Panc1 (cell line): ENCODE data around the gene CAST. TPM values are rescaled to one million over a fixed set of nuclear protein-coding genes. Genes with fewer than 3 reads are reported as not detected.

Source experiments
- ATAC-seq: fragments of 200-7000 bp; cut with Tn5 transposase; 2 replicates; pipeline ENCODE4 v1.9.1; 2020; ENCODE audit warnings: mild to moderate bottlenecking, moderate library complexity
- BruUV-seq: library from RNA; stranded (reverse); fragments of 400-500 nt; replicated peaks from 2 replicates; lab custom pipeline; 2021; lab: Mats Ljungman, UMichigan
- CTCF ChIA-PET: fragments of 300-600 bp; sonication (Branson Sonifier 250); formaldehyde crosslinking; loops from one replicate; lab custom pipeline; 2022; ENCODE audit warnings: antibody characterized with exemption; lab: Charles Lee
- POLR2A ChIA-PET: fragments of 300-600 bp; sonication (Branson Sonifier 250); formaldehyde crosslinking; loops from one replicate; lab custom pipeline; 2022; ENCODE audit warnings: antibody characterized with exemption; lab: Charles Lee
- DNase-seq: peaks from one replicate; pipeline ENCODE4 v3.0.0-alpha.2; 2010; ENCODE audit warnings: low read depth, low spot score
- H3K27ac ChIP-seq: 2 replicates; pipeline ENCODE4 v1.5.1; 2011; ENCODE audit warnings: mild to moderate bottlenecking, low read length, inconsistent platforms
- H3K27me3 ChIP-seq: fragments of 200-500 bp; sonication (Bioruptor generic); 2 replicates; pipeline ENCODE4 v1.6.0; 2014; ENCODE audit warnings: low read length, inconsistent platforms; ENCODE audit not compliant: control insufficient read depth, insufficient read depth
- H3K36me3 ChIP-seq: fragments of 200-500 bp; sonication (Bioruptor generic); 2 replicates; pipeline ENCODE4 v1.5.1; 2014; ENCODE audit warnings: inconsistent platforms, mild to moderate bottlenecking, low read length, moderate library complexity; ENCODE audit not compliant: control insufficient read depth, insufficient read depth
- H3K4me1 ChIP-seq: 2 replicates; pipeline ENCODE4 v1.5.1; 2011; ENCODE audit warnings: inconsistent platforms, mild to moderate bottlenecking, low read length, moderate library complexity; ENCODE audit not compliant: control insufficient read depth, insufficient read depth
- H3K4me3 ChIP-seq, 2 experiments: 2 replicates each; pipeline ENCODE4 v1.5.1; 2011 to 2012; ENCODE audit warnings: low read depth in 2 of 2, low read length in 2 of 2, mild to moderate bottlenecking in 2 of 2, inconsistent platforms in 1 of 2, moderate library complexity in 1 of 2
- H3K9me3 ChIP-seq: fragments of 200-500 bp; sonication (Bioruptor generic); 2 replicates; pipeline ENCODE4 v1.5.1; 2014; ENCODE audit warnings: low read depth, mild to moderate bottlenecking, inconsistent platforms, low read length, moderate library complexity; ENCODE audit not compliant: control insufficient read depth, insufficient read depth
- POLR2AphosphoS5 ChIP-seq: IDR thresholded peaks from 2 replicates; pipeline ENCODE4 v1.6.1; 2012; ENCODE audit warnings: mild to moderate bottlenecking, low read depth, low read length, moderate library complexity
- SIN3A ChIP-seq: IDR thresholded peaks from 2 replicates; pipeline ENCODE4 v1.6.1; 2012; ENCODE audit warnings: low read depth, mild to moderate bottlenecking, low read length, moderate library complexity, borderline replicate concordance; ENCODE audit not compliant: insufficient read depth
- TCF7L2 ChIP-seq: IDR thresholded peaks from 2 replicates; pipeline ENCODE4 v1.6.1; 2011; ENCODE audit warnings: mild to moderate bottlenecking, low read depth, low read length, inconsistent platforms
- in situ Hi-C: cut with HindIII; loops from 2 replicates; pipeline ENCODE4 v1.10.0; 2016; ENCODE audit warnings: low sequenced_read_pairs, low pct_unique_long_range_greater_than_20kb
- intact Hi-C: fragments of 100-400 bp; cut with micrococcal nuclease; formaldehyde crosslinking; loops from one replicate; pipeline ENCODE4 v1.10.0; 2022; ENCODE audit not compliant: unreplicated experiment
- total RNA-seq: library from RNA; stranded (reverse); gene quantifications from one replicate; pipeline ENCODE4 v1.2.1, GENCODE V29; 2021; ENCODE audit not compliant: unreplicated experiment
- TF ChIP-seq, protein P1 (sequence below), 2 experiments: IDR thresholded peaks; 2 replicates each; pipeline ENCODE4 v1.6.1; 2011 to 2012; ENCODE audit warnings: low read depth in 2 of 2, control low read depth in 1 of 2, low read length in 1 of 2, mild to moderate bottlenecking in 1 of 2, moderate library complexity in 1 of 2; ENCODE audit not compliant: insufficient read depth in 1 of 2
- TF ChIP-seq, protein P2 (sequence below): fragments of 450-650 bp; IDR thresholded peaks from 2 replicates; pipeline ENCODE4 v1.5.1; 2017; ENCODE audit warnings: mild to moderate bottlenecking

Gene CAST
- total RNA-seq, 1 experiment from 2014 or later = 212 TPM

- no TSS peak for BruUV-seq
- in situ Hi-C loops = no loop called here
- Histone ChIP-seq H3K36me3 (no peaks in the 10 kb centered on the region), H3K4me1 (peaks cover 6% of the 10 kb centered on the region; the same call in 1 of the 2 replicates), H3K4me3 (no peak overlapping the region), H3K27me3 (no peaks in the 10 kb centered on the region), H3K9me3 (no peaks in the 10 kb centered on the region), H3K27ac (peak overlapping the region; percentile 64; the same call in 1 of the 2 replicates)
- POLR2A ChIA-PET = no interaction called here
- peak; percentile 60 for DNase-seq
- CTCF ChIA-PET = no interaction called here
- intact Hi-C loops = no loop called here
- no peak for TF ChIP-seq TCF7L2
- no peak for TF ChIP-seq SIN3A
- TF ChIP-seq, protein P1, sequence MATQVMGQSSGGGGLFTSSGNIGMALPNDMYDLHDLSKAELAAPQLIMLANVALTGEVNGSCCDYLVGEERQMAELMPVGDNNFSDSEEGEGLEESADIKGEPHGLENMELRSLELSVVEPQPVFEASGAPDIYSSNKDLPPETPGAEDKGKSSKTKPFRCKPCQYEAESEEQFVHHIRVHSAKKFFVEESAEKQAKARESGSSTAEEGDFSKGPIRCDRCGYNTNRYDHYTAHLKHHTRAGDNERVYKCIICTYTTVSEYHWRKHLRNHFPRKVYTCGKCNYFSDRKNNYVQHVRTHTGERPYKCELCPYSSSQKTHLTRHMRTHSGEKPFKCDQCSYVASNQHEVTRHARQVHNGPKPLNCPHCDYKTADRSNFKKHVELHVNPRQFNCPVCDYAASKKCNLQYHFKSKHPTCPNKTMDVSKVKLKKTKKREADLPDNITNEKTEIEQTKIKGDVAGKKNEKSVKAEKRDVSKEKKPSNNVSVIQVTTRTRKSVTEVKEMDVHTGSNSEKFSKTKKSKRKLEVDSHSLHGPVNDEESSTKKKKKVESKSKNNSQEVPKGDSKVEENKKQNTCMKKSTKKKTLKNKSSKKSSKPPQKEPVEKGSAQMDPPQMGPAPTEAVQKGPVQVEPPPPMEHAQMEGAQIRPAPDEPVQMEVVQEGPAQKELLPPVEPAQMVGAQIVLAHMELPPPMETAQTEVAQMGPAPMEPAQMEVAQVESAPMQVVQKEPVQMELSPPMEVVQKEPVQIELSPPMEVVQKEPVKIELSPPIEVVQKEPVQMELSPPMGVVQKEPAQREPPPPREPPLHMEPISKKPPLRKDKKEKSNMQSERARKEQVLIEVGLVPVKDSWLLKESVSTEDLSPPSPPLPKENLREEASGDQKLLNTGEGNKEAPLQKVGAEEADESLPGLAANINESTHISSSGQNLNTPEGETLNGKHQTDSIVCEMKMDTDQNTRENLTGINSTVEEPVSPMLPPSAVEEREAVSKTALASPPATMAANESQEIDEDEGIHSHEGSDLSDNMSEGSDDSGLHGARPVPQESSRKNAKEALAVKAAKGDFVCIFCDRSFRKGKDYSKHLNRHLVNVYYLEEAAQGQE (IDR thresholded peaks at IDR 0.05; ENCODE audit: insufficient read depth in 1 of 2, low read depth in 2 of 2, low read length in 1 of 2) = no peak
- TF ChIP-seq, protein P2, sequence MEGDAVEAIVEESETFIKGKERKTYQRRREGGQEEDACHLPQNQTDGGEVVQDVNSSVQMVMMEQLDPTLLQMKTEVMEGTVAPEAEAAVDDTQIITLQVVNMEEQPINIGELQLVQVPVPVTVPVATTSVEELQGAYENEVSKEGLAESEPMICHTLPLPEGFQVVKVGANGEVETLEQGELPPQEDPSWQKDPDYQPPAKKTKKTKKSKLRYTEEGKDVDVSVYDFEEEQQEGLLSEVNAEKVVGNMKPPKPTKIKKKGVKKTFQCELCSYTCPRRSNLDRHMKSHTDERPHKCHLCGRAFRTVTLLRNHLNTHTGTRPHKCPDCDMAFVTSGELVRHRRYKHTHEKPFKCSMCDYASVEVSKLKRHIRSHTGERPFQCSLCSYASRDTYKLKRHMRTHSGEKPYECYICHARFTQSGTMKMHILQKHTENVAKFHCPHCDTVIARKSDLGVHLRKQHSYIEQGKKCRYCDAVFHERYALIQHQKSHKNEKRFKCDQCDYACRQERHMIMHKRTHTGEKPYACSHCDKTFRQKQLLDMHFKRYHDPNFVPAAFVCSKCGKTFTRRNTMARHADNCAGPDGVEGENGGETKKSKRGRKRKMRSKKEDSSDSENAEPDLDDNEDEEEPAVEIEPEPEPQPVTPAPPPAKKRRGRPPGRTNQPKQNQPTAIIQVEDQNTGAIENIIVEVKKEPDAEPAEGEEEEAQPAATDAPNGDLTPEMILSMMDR = no peak
- TF ChIP-seq POLR2AphosphoS5 = no peak
- 0 out of 2 replicates have a peak, but pooled peaks have one; percentile 61 for ATAC-seq
Measured at GRCh38 chr5:96714951-96715451, 52.8 kb downstream of the CAST start.

GRCh38 chr5:96716007-96716406 lies 53.8 kb downstream of the CAST start:
- in situ Hi-C loops = no loop called here
- TF ChIP-seq SIN3A = no peak
- no peak for TF ChIP-seq TCF7L2
- TF ChIP-seq, protein P1 (IDR thresholded peaks at IDR 0.05; ENCODE audit: insufficient read depth in 1 of 2, low read depth in 2 of 2, low read length in 1 of 2) = no peak
- TF ChIP-seq, protein P2 = no peak
- TF ChIP-seq POLR2AphosphoS5 = no peak
- Histone ChIP-seq H3K27me3 (no peaks in the 10 kb centered on the region), H3K27ac (no peak overlapping the region), H3K9me3 (no peaks in the 10 kb centered on the region), H3K36me3 (no peaks in the 10 kb centered on the region), H3K4me3 (no peak overlapping the region), H3K4me1 (peaks cover 6% of the 10 kb centered on the region; the same call in 1 of the 2 replicates)
- ChIA-PET POLR2A (no interaction called here), CTCF (no interaction called here)
- DNase-seq = no peak
- ATAC-seq = no peak
- intact Hi-C loops = no loop called here
- BruUV-seq = no TSS peak
